GM18511 (cell line): ENCODE data around the gene CD200R1L.

ENCODE experiments used
- ATAC-seq: cut with Tn5 transposase; IDR thresholded peaks from one replicate; pipeline ENCODE4 v1.9.1; 2021; ENCODE audit warnings: mild to moderate bottlenecking, moderate library complexity; ENCODE audit not compliant: unreplicated experiment

The CD200R1L gene

DNA sequence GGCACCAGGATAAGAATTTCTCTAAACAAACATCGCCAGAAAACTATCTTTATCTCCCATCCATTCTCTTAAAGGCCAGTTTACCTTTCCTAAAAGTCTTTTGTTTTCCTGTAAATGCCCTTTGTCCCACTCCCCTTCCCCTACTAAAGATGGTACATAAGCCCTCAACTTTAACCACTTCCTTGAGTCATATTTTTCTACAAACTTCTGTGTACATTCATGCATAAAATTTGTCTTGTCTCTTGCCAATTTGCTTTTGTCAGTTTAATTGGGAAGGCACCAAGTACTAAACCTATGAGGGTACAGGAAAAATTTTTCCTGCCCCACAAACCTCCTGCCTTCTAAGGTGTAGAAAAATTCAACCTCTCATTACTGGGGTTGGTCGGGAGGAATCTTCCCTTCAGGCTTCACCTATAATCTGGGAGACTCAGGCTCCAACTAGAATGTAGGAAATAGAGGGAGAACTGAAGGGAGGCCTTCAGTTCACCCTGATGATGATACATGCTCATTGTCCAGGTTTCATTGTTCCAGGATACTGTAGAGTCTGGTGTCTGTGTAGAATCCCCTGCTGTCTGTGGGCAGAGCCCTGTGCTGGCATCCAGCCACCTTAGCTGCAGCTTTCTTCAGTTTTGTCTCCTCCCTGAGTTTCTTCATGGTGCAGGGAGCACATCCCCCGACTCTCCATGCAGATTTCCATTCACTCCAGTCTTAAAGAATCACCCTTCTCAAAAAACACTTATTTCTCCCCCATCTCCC lies 53.2 kb downstream of the CD200R1L start:
- ATAC-seq = no peak

DNA sequence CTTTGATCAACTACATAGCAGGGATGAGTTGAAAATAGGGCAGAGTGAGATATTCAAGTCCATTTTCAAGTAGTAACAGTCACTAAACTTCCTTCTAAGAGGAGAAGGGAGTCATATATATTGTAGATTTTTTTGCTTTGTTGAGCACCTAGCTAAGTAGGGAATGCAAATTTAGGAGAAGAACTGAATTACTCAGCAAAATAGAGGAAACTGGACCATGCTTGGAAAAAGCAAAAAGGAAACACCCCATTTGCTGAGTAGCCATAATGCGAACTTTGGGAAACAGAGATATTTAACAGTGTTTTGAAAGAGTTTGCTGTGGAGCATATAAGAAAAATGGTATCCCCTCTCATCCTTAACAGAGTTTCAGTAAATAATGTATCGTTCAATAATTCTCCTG lies 54.9 kb downstream of the CD200R1L start:
- ATAC-seq = no peak

DNA sequence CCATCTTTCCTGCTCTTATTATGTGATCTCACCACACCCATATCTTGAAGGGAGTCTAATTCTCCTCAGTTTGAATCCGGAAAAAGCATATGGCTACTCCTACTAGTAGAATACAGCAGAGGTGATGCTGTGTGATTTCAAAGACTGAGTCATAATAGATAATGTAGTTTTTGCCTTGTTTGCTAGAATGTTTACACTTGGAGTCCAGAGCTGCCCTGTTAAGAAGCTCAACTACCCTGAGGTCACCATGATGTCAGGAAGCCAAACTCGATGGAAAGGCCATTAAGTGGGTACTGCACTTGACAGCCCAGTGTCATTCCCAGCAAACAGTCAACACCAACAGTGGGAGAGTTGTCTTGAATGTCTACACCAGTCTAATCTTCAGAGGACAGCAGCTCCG lies 56.9 kb downstream of the CD200R1L start:
- no peak for ATAC-seq

DNA sequence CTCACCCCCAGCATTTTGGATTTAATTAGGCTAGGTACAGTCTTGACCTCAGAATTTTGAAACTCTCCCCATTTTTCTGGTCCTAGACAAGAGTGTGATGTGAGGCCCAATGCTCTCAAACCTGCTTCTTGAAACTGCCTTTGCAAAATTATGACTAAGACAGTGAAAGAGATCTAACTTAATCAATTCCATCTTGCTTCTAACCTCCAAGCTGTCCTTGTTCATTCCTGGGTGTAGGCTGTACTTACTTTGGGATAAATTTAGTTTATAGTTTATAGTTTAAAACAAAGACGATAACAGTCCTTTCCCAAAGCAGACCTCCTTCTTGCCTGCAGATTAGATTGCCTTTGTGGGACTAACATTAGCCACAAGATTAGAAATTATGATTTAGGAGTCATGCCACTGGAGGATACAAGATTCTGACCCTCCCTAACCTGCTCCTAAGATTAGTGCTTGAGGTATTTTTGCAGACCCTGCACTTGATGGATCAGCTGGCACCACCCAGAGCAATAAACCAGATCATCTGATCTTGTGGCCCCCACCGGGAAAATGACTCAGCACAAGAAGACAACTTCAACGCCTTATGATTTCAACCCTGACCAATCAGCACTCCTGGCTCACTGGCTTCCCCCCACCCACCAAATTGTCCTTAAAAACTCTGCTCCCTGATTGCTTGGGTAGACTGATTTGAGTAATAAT lies 59.6 kb downstream of the CD200R1L start:
- no peak for ATAC-seq

DNA sequence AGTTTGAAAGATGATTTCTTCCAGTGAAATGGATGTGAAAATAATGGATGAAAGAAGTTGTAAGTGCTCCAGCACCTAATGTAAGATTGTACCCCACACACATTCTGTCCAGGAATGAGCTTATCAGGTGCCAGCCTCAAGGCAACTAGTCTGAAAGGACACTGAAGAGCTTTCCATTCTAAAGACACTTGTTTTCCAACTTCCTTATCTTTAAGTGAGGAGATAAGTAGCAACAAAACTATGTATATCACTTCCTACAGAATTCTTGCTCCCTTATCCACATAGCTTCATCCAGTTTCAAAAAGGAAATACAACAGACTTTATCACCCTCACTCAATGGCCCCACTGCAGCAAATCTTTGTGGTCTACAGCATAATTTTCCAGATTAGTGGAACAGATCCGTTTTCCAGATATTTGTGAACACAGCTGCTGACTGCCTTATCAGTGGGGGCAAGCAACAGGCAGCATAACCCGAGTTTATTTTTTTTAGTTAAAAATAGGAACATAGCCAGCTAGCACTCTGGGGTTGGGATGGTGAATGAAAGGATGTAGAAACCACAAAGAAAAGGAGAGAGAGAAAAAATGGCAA lies 60.6 kb downstream of the CD200R1L start:
- no peak for ATAC-seq

DNA sequence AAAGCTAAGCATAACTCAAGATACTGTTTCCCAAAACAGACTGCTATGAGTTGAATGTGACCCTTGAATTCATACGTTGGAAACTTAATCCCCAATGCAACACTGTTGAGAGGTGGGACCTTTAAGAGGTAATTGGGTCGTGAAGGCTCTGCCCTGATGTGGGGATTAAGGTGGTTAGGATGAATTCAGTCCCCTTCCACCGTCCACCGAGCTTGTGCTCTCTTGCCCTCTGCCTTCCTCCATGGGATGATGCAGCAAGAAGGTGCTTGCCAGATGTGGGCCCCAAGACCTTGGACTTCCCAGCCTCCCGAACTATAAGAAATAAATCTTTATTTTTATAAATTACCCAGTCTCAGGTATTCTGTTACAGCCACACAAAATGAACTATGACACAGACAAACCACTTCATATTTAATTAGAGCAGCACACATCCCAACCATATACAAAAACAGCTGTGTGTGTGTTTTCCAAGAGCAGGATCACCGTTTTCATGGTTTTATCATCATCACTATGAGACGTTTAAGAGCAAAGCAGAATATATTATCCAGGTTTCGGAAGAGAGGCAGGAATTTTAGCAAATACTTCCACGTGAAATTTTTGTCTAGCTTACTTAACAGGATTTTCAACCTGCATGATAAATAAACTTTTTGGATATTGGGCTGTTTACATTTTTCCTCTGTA lies 61.2 kb downstream of the CD200R1L start:
- ATAC-seq = no peak

DNA sequence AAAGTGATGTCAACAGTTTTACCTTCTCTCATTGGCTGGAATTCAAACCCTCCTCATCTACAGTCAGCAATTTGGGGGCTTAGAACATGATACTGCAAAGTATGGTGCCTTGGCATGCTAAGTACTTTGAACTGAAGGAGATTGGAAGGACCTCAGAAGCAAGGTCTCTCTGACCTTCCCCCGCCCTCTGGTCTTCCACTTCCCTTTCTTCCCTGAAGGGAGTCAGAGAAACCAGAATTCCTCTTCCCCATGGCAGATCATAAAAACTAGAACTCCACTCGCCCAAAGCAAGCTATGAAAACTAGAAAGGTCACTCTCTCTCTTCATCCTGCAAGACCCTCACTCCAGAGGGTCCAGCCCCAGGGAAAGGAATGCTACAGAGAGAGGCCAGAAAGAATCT lies 64.2 kb downstream of the CD200R1L start:
- ATAC-seq = no peak

DNA sequence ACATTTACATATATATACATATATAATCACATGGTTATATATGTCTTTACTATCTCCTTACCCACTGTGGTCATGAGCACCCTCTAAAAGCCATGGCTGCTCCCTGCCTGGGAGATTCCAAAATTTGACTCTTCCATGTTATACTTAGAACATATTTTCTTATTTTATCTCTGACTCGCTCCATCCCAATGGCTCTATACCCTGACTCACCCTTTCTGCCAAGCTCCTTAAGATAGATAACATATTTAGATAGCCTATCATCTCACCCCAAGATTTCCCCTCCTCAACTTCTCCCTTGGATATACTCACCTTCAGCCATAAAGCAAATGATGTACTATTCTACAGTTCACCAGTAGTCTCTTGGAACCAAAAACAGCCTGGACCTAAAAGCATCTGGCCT lies 65.1 kb downstream of the CD200R1L start:
- ATAC-seq = no peak

DNA sequence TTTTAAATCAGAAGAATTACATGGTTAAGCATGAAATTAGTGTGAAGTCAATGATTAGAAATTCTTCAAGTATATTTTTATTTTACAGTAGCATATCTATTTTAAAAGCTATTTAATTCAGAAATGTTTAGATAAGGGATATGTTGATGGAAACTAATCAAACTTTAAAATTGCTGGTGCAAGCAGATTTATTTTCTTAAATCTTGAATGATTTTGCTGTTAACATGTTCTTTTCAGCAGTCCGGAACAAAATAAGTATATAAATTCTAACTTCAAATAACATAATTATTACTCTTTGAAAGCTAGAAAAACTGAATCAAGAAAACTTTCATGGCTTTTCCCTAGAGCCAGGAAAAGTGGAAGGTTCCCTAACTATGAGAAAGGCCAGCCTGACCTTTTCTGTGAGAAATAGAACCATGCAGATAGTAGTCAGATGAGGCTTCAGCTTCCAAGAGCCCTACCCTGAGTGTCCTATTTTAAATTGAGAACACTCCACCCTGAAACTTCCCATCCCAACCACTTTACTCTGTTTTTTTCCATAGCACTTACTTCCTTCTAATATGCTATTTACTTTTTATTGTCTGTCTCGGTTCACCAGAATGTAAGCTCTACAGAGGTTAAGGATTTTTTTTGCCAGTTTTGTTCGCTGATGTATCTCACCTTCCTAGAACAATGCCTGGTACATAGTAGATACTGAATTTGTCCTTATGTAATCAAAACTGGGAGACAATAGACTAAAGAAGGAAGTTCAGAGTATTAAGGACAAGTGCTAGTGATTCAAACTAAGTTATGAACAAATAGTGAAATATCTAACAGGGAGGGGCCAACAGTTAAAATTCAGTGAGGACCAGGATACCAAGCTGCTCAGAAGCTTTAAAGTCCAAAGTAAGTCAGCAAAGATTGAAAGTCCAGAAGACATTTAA lies 66.8 kb downstream of the CD200R1L start:
- no peak for ATAC-seq

DNA sequence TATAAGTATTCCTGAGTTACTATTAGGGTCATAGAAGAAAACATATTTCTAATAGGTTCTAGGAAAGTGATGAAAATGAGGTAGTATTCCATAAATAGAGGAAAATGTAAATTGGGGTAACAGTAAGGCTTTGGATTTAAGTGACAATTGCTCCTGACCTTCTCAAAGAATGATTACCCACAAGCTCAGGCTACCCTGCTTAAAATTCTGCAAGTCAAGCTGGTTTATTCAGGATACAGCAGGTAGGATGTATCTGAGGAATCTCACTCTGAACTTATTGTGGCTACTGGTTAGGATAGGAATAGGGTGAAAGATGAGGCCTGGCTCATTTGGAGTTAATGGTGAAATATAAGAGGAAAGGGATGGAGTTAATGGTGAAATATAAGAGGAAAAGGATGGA lies 67.7 kb downstream of the CD200R1L start:
- ATAC-seq = no peak

DNA sequence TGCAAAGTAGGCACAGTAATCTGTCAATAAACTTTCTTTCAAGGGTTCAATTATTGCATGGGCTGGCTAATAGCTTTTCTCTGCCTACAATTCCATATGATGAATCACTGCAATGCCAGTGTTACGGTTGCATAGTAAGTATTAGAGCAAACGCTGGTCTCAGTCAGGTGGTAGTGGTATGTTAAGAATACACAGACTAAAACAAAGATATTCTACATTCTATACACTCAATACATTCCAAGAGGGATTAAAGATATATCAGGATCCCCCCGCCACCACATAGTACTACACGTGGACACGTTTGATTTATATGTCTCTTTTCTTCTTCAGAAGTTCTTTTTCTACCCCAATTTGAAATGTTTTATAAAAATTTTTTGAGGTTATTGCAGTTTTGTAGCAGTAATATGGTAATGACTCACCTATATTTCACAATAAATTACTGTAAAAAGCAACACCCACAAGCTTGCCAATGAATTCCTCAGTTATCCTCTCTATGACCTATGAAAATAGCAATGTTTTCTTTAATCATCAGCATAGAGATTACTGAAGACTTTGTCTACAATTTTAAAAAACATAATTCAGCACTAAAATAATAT lies 68.2 kb downstream of the CD200R1L start:
- no peak for ATAC-seq

DNA sequence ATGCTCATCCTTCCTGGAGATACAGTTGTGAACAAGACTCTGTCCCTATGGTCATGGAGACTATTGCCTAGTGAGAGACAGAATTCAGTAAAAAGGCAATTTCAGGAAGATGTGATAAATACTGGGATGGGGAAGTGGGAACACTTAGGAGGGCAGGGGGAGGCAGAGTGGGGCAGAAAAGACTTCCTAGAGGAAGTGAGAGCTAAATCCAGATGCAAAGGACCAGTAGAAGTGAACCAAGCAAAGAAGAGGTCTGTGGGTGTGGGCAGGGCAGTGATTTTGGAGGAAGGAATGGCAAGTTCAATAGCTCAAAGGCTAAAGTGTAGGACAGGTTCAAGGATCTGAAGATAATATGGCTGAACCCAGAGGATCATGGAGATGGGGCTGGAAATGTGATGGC lies 68.9 kb downstream of the CD200R1L start:
- ATAC-seq = no peak

DNA sequence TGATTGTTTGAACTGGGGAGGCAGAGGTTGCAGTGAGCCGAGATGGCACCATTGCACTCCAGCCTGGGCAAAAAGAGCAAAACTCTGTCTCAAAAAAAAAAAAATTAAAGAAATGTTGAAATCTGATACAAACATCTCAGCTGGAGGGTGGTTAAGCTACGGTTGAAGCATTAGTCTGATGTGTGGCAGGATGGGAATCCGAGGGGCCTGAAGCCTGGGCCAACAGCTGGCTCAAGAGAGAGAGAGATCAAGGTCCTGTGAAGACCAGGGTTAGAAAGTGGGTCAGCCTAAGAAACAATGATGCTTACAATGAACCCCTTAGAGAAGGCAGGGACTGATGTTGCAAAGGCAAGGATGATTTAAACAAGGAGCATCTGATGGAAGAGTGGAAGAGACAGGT lies 69.8 kb downstream of the CD200R1L start:
- no peak for ATAC-seq

DNA sequence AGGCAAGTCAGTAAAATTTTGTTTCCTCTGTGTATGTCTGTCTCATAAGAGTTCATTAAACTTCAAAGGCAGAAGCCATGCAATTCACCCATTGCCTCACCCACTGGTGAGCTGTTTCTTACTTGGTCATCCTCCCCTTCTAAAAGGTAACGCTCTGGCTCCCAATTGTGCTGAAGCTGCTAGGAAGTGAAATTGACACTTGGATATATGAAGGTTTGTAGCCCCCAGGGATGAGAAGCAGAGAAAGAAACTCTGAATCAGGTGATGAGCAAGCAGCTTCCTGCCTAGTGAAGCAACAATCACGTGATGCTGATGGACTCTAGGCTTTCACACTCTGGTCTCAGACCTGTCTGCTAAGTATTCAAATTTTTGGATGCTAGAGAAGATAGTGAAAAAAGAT lies 70.7 kb downstream of the CD200R1L start:
- ATAC-seq = no peak

DNA sequence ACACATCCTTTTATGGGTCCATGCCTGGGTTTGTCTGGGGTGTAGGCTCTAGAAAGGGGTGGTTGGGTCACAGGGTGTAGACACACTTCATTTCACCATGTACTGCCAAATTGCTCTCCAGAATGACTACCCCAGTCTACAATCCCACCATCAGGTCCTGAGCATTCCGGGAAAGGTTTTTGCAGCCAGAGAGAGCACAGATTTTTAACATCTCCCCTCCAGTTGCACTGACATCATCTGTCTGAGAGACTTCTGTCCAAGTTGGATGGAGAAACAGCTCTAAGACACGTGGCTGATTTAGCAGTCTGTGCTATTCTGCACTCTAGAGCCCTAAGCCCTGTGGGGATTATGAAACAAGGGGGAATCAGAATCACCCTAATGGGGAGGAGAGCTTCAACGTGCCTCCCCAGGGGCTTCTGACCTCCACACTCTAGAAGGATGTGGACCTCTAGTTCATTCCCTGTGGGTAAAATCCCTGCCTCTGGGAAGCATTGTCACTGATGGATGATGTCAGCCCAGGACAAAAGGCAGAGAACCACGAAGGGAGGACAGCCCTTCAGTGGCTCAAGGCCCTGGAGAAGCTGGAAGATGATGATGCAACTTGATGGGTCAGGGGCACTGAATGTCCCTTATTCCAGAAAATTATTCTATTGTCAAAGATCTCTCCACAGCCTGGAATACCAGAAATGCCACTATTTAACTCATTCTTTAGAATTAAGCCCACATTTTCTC lies 71.5 kb downstream of the CD200R1L start:
- no peak for ATAC-seq

DNA sequence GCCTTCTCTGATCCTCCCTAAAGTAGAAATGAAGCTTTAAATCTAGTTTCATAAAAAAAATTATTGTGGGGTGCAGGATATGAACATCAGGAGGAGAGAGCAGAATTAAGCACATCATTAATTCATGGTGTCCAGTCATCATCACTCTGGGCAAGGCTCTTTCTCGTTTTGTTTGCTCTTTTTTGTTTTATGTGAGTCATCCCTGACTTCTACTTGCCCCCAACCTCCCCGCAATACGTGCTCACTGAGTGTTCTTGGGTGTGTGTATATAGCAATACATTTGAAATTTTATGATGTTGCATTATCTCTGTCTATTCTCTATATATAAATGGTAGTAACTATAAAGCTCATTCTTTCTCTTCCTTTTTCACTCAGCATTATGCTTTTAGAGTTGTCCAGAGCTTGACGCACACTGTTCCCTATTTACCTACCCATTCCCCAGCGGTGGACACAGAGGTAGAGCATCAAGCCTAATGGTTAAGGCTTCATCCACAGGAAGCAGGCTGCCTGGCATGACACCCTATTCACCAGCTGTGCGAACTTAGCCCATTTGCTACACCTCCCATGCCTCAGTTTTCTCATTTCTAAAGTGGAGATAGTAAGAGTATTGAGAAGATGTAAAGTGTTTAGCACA lies 72.3 kb downstream of the CD200R1L start:
- ATAC-seq = no peak

DNA sequence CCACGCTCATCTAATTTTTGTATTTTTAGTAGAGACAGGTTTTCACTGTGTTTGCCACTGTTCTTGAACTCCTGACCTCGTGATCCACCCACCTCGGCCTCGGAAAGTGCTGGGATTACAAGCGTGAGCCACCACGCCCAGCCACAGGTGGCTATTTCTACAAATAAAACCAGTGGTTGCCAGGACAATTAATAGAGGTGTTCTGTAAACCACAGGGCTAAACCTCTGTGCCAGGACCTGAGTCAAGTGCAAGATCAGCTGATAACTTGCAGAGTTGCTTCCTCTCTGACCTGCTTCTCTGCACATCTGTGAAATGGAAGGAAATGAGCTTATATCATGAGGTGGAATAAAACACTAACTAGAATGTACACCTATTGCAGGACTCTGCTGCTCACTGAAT lies 72.8 kb downstream of the CD200R1L start:
- peak; percentile 55 for ATAC-seq

DNA sequence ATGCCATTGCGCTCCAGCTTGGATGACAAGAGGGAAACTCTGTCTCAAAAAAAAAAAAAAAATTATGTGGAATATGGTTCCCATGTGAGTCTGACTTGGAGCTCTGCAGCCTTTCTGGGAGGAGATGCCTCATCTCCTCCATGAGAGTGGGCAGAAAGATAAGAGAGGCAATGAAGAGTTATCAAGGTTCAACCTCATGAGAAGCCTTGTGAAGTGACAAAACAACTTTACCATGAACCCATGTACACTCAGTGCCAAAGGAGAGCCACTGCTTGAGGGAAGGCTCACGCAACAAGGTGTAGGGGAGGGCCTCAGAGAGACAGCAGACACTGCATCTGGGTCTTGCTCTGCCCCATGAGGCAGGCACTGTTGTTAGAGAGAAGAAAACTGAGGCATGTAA lies 75.7 kb downstream of the CD200R1L start:
- no peak for ATAC-seq

DNA sequence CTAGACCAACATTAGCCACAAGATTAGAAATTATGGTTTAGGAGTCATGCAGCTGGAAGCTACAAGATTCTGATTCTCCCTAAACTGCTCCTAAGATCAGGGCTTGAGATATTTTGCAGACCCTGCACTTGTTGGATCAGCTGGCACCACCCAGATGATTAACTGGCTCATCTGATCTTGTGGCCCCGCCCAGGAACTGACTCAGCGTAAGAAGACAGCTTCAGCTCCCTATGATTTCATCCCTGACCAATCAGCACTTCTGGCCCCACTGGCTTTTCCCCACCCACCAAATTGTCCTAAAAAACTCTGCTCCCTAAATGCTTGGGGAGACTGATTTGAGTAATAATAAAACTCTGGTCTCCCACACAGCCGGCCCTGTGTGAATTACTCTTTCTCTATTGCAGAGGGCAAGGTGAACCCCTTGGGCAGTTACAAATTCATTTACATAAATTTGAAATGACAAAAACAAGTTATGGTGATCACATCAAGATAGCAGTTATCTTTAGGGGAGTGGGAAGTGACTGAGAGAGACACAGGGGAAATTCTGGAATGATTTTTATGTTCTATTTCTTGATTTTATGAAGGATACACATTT lies 76.5 kb downstream of the CD200R1L start:
- no peak for ATAC-seq
